DMS53 treated with DMSO at 0.1 percent for 48 hours (cell line): Measurements from ENCODE around the gene HNRNPUL1.

ENCODE experiments used
- DNase-seq: peaks from one replicate; lab custom pipeline; 2025; ENCODE audit not compliant: unreplicated experiment; lab: John Stamatoyannopoulos, UW

Gene HNRNPUL1

DNA sequence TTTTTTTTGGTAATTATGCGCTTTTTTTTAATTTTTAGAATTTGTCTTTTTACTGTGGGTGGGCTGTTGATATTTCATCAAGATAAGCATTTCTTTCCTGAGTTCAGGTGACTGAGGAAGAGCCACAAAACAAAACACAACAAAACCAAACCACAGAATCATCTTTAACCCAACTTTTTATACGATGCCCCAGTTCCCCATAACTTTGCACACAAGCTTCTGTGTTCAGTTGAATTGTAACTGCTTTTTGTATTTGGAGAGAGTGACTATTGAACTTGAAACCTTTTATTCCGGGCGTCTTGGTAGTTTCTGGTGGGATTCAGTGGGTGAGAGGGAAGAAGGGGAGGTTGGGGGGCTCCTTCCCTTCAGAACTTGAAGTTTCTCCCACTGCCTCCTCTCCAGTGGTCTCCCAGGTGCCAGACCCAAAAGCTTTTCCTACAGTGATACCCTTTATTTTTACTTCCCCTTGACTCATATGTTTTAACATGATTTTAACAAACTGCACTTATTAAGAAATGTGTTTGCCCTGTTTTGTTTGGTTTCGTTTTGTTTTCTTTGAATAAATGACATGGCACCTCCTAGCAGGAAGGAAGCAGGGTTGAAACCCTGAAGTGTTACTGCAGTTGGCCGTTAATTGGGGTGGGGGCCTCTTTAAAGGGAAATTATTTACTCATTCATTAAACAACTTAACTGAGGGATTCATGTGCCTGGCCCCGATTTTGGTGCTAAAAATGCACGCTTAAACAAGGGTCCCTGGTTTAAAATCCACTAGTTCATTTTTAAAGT, 43.1 kb downstream of the HNRNPUL1 start:
- no peak for DNase-seq

DNA sequence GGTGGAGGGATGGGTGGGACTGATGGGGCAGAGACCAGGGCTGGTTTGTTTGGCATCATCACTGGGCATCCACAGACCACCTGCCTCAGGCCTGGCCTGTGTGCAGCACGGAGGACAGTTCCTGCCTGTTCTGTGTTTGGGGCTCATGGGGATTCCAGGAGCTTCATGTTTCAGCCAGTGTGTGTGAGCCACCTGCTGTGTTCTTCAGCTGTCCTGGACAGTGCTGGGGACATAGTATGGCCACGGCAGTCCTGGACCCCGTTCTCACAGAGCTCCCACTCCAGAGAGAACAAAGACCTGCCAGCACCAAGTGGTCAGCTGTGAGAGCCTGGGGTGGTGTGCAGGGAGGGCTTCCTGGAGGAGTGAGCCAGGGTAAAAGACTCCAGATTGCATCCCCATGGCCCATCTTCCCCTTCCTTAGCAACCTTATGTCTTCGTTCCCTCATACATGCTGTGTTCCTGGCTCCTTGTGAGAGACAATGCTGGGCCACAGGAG, 43.8 kb downstream of the HNRNPUL1 start:
- no peak for DNase-seq

DNA sequence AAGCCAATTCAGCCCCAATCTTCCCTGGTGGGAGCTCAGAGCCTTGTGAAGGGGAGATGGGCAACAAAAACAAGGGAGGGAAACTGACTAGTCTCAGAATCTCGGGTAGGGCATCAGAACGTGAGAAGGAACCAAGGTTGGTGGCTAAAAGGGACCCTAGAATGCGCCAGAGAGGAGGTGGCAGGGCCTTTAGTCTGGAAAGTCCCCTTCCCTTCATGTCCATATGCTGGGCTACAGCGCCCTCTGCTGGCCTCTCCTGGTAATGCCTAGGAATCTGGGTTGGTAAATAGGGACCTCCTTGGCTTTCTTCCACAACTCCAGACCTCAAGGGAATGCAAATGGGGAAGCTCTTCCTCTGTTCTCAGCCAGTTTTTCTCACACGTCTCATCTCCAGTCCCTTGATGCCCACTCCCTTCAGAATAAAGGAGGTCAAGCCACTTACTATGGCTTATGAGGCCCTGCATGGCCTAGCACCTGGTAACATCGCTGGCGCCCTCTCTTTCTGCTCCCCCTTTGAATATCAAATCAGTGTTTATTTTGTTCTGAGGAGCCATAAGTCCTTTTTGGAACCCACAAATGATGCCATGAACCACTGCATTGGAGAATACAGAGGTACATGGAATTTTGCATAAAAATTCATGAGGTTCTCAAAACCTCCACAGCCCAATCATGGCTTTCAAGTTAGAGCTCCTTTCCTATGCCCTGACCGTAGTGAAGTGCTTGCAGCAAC, 44.4 kb downstream of the HNRNPUL1 start:
- peak; percentile 73 for DNase-seq

DNA sequence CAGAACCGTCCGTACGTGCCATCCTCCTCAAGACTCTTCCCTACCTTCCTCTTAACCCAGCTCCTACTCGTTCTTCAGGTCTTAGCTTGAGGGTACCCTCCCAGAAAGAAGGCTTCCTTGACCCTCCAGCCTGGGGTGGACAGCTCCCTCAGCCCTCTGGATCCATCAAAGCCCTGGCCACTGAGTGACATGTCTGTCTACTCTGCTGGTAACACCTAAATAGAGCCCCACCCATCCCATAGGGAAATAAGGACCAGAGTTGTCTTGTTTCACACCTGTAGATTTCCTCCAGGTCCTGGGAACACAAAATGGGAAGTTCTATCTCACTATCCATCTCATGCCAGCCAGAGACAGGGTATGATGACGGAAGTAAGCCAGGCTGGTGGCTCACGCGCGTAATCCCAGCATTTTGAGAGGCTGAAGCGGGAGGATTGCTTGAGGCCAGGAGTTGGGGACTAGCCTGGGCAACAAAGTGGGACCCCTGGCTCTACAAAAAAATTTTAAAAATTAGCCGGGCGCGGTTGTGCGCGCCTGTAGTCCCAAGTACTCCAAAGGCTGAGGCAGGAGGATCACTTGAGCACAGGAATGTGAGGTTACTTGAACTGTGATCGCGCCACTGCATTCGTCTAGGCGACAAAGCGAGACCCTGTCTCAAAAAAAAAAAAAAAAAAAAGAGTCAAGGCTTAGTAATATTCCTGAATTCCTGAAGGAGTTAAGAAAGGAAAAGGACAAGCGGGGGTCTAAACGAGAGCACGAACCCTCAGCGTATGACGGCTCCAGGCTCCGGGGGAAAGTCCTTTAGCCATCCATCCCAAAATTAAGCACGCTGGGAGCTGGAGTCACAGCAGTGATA, 45.2 kb downstream of the HNRNPUL1 start:
- peak; percentile 68 for DNase-seq

DNA sequence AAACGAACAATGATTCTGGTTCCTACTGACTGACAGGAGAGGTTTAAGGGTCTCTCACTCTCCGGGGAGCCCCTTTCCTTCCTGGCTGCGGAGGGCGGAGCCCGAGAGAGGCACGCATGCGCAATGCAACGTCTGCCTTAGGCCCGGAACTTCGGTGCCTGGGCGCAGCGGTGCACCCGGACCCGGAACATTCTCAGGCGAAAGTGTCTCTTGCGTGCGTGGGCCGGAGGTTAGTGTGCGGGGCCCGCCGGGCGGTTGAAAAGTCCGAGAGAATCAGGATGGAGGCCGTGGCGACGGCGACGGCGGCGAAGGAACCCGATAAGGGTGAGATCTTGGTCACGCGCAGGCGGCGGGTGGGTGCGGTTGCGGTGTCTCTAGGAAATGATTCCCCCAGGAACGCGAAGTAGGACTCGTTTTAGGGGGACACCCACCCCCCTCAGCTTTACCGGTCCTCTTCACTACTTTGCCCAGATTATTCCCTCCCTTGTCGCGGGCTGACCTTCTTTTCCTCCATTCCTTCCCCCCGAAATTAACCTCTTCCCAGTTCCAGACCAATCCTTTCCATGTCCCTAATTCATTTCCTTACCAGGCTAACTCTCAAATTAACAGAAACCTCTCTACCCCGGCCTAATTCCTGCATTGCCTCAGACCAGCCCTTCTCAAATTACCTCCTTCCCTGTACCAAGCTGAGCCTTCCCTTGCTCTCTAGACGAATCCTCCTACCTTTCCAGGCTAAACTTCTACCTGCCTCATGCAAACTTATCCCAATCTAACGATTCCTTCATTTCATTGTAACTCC, 46.1 kb downstream of the HNRNPUL1 start, which contains the start of gene CCDC97:
Gene CCDC97 (plus strand): TSS at position 140 of the 799 bp plus-strand sequence. CDS start 139 bp downstream, at position 279.
- DNase-seq: peak; percentile 74

DNA sequence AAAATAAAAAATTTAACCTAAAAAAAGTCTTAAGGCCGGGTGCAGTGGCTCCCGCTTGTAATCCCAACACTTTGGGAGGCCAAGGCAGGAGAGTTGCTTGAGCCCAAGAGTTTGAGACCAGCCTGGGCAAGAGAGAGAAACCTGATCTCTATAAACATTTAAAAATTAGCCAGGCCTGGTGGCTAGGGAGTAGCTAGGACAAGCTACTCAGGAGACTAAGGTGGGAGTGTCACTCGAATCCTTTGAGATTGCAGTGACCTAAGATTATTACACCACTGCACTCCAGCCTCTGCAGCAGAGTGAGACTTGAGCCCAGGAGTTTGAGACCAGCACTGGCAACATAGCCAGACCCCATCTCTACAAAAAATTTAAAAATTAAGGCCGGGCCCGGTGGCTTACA, 46.9 kb downstream of the HNRNPUL1 start:
- no peak for DNase-seq

DNA sequence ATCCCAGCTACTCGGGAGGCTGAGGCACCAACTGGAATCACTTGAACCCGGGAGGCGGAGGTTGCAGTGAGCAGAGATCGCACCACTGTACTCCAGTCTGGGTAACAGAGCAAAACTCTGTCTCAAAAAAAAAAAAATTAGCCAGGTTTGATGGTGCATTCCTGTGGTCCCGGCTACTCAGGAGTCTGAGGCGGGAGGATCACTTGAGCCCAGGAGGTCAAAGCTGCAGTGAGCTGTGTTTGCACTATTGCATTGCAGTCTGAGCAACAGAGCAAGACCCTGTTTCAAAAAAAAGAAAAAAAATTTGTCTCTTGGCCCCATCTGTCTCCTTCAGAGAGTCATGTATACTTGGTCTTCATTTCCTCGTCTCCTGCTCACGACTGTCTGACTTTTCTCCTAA, 47.4 kb downstream of the HNRNPUL1 start:
- no peak for DNase-seq

DNA sequence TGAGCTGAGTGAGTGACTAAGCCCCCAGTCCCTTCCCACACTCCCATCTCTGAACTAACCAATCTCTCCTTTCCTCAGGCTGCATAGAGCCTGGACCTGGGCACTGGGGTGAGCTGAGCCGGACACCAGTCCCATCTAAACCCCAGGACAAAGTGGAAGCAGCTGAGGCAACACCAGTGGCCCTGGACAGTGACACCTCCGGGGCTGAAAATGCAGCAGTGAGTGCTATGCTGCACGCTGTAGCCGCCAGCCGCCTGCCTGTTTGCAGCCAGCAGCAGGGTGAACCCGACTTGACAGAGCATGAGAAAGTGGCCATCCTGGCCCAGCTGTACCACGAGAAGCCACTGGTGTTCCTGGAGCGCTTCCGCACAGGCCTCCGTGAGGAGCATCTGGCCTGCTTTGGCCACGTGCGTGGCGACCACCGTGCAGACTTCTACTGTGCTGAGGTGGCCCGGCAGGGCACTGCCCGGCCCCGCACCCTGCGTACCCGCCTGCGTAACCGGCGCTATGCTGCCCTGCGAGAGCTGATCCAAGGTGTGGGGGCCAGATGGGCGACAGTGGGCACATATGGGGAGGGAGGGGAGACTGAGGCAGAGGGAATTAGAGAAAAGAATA, 52.2 kb downstream of the HNRNPUL1 start:
- no peak for DNase-seq

DNA sequence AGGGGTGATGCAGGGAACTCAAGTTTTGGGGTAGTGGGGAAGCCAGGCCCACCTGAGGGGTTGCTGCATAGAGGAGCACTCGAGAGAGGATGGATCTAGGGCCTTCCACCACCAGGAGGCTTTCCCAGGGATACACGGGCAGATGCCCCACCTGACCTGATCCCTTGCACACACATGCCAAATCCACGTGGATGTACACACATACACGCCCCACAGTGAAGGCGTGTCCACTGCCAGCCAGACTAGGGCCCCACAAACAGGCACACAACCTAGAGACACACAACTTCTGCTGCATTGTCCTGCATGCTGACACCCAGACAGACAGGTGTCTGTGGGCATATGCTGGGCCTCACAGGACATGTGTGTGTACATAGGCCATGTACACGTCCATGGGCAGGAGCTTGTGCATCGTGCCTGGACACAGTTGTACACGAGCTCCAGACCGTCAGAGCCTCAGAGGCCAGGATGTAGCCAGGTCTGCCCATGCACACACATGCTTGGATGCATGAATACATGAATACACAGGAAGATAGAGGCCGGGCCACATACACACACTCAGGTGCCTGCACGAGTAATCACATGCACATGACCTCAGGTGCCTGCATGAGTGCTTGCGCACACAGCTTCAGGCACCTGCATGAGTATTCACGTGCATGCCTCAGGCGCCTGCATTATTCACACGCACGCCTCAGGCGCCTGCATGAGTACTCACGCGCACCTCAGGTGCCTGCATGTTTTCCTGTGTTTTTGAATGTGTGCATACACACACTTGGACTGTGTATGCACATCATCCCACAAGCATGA, 54.7 kb downstream of the HNRNPUL1 start:
- DNase-seq: no peak

DNA sequence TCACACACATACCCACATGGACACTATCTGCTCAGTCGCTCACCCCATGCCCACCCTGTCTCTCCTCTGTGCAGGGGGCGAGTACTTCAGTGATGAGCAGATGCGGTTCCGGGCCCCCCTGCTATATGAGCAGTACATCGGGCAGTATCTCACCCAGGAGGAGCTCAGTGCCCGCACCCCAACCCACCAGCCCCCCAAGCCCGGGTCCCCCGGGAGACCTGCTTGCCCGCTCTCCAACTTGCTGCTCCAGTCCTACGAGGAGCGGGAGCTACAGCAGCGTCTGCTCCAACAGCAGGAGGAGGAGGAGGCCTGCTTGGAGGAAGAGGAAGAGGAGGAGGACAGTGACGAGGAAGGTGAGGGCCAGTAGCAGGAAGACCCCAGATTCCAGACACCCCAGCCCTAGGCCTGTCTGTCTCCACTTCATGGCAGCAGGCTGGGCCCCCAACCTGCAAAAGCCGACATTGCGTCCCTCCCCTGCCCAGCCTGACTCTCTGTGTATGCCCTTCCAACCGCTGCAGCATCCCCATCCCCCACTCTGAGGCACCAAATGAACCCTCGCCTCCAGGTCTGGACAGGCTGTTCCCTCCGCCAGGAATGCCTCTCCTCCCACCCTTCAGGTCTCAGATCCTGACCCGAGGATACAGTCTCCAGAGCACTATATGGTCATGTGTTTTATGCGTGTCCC, 55.5 kb downstream of the HNRNPUL1 start:
- no peak for DNase-seq

DNA sequence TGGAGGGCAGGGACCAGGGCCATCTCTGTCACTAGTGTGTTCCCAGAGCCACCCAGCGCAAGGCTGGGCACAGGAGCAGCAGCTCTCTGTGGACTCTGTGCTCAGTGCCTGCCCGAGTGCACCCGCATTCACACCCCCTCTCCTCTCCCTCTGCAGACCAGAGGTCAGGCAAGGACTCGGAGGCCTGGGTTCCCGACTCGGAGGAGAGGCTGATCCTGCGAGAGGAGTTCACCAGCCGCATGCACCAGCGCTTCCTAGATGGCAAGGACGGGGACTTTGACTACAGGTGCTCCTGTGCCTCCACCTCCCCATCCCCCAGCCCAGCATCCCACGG, 56.0 kb downstream of the HNRNPUL1 start:
- no peak for DNase-seq

DNA sequence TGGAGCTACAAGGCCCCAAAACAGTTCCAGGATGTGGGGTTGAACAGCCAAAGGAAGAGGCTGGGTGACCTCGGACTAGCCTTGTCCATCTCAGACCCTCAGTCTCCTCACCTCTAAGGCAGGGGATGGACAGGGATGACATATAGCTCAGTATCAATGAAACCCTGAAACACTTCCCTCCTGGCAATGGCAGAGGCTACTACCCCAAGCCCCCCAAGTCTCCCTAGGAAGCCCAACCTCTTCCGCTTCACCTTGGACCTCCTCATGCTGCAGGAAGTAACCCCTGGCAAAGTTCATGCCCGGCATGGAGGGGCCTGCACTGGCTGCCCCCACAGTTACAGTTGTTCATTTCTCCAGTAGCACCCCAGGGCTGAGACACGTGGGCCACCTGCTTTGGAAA, 56.4 kb downstream of the HNRNPUL1 start:
- no peak for DNase-seq

DNA sequence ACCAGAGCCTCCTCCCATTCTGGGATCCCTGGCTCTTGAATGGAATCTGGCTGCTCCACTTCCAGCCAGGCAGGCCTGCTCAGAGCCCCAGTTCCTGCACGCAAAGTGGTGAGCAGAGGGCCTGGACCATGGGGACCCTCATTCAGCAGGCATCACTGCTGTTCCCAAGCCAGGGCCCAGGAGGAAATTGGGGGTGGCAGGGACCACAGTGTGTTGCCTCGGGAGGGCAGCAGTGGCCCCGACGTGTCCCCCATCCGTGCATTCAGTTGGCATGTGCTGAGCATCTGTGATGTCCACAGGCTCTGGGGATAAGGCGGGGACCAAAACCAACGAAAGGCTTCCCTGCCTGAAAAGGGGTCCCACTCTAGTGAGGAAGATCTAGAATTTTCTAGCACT, 57.0 kb downstream of the HNRNPUL1 start:
- DNase-seq: no peak

DNA sequence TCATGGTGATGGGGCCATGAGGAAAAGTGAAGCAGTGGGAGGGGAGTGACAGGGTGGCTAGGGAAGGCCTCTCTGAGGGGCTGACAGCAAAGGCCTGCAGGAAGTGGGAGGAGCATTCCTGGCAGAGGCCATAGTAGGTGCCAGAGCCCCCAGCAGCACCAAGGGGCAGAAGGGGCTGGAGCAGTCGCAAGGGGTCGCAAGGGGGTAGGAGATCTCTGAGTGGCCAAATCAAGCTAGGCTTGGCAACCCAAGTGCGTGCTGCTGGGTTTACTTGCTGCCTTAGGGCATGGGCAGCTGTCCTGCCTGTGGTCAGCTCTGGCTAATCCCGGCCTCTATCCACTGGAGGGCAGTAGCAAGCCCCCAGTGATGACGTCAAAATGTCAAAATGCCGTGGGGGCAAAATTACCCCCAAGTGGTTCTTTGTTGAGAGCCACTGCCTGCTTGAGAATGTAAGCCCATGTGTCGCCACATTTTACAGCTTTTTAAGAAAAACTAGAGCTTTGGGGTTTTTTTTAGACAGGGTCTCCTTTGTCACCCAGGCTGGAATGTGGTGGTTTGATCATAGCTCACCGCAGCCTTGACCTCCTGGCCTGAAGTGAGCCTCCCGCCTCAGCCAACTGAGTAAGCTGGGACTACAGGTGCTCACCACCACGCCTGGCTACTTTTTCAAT, 57.6 kb downstream of the HNRNPUL1 start:
- DNase-seq: no peak

DNA sequence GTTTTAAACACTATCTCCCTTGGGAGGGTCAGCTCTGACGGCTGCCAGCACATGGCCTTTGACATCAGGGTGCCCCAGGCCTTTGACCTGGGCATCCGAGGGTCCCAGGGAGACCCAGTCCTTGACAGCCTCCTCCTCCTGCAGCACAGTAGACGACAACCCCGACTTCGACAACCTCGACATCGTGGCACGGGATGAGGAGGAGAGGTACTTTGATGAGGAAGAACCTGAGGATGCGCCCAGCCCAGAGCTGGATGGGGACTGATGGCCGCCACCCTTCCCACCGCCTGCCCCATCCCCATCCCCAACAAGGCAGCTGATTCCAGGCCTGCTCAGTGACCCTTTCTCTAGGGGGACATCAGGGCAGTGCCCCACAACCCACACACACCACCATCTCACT, 58.3 kb downstream of the HNRNPUL1 start:
- DNase-seq: no peak

DNA sequence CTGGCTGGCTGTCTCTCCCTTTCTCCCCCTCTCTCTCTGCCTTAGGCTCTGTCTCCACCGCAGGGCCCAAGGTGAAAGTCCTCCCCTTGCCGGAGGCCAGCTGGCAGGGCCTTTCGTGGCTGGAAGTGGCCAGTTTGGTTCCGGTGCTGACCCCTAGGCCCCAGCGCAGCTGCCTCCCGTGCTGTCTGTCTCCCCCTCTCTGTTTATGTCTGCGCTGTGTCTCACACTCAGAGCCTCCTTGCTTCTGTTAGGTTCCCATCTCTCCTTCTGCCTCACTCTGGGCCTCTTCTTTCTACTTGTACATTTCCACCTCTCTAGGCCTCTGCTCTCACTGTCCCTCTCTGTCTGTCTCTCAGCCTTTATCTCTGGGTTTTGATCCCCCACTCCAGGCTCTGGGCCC, 58.9 kb downstream of the HNRNPUL1 start:
- DNase-seq: no peak

DNA sequence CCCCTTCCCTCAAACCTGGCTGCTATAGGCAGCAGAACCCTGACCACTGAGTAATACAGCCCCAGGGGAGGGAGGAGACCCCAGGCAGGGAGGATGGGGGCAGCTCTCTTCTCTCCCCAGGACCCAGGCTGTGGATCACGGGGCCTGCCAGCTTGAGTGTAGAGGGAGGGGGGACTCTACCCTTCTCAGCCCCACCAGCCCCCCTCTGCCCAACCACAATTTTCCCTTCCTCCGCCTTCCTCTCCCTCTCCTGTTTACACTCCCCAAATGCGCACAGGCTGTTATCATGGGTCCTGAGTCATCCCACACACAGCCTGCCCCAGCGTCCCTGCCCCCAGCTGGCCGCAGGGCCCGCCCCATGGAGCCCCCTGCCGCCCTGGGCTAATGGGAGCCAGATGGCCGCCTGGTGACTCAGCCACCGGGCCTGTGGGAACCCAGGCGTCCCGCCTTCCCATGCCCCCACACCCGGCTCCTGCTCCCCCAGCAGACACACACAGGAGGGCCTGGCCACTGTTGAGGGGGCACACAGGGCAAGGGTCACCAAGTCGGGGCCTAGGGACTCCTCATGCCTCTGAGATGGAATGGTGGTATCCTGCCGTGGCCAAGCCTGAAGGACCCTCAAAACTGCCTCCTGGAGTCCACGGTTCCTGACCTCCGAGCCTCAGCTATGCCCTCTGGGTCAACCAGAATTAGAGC, 59.4 kb downstream of the HNRNPUL1 start:
- no peak for DNase-seq

DNA sequence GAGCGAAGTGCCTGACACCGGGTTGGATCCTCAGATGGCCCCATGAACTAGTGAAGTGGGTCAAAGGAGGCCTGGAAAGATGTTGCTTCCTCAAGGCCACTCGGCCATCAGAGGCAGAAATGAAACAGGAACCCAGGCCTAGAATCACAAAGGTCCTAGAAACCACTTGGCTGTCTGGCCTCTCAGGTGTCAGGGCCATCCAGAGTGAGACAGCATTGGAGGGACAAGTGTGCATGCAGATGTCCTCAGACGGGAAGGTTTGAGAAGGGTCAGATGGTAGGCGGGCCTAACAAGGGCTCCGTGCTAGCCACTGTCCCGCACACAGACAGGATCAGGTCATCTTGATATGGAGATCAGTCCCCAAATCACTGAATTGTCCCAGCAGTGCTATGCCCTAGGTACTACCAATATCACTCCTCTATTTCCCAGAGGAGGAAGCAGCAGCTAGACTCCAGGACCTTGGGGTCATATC, 60.1 kb downstream of the HNRNPUL1 start:
- peak; percentile 29 for DNase-seq
